ENCODE results near the gene TRIM71. TPM values are rescaled to one million over a fixed set of nuclear protein-coding genes. Genes with fewer than 3 reads are reported as not detected.

TRIM71 gene
- total RNA-seq, 1 experiment from 2014 or later, result 0.17 TPM

DNA sequence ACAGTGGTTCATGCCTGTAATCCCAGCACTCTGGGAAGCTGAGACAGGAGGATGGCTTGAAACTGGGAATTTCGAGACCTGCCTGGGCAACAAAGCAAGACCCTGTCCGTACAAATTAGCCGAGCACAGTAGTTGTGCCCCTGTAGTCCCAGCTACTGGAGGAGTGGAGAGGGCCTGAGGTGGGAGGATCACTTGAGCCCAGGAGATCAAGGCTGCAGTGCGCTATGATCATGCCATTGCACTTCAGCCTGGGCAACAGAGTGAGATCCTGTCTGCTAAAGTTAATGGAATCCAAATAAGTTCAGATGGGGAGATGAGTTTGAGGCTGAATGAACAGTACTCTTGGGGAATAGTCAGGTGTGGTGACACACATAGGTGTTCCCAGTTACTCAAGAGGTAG, 14.4 kb downstream of the TRIM71 start:
- RAD21 ChIA-PET (ENCODE audit: low non-redundant PET in 1 of 2, low total read pairs in 2 of 2, uncharacterized antibody in 2 of 2, unreplicated experiment in 2 of 2), result no interaction called here
- no peaks in the 10 kb centered on the region for H3K4me1 ChIP-seq (ENCODE audit: control insufficient read depth in 1 of 2, insufficient read depth in 2 of 2, low read length in 2 of 2)
- TF ChIP-seq SIN3A (IDR thresholded peaks at IDR 0.05; ENCODE audit: low read depth), result no peak
- no peak for TF ChIP-seq FOSL1 (IDR thresholded peaks at IDR 0.05; ENCODE audit: low read depth)
- TF ChIP-seq CBX3 (IDR thresholded peaks at IDR 0.05; ENCODE audit: low read depth), result no peak
- no peak for TF ChIP-seq EZH2phosphoT487 (IDR thresholded peaks at IDR 0.05; ENCODE audit: borderline replicate concordance)
- no peak for TF ChIP-seq ELF1 (IDR thresholded peaks at IDR 0.05; ENCODE audit: borderline replicate concordance, low read depth)
- TF ChIP-seq EZH2 (IDR thresholded peaks at IDR 0.05), result no peak
- no peak for TF ChIP-seq SRF (IDR thresholded peaks at IDR 0.05; ENCODE audit: low read depth)
- TF ChIP-seq, protein P1, sequence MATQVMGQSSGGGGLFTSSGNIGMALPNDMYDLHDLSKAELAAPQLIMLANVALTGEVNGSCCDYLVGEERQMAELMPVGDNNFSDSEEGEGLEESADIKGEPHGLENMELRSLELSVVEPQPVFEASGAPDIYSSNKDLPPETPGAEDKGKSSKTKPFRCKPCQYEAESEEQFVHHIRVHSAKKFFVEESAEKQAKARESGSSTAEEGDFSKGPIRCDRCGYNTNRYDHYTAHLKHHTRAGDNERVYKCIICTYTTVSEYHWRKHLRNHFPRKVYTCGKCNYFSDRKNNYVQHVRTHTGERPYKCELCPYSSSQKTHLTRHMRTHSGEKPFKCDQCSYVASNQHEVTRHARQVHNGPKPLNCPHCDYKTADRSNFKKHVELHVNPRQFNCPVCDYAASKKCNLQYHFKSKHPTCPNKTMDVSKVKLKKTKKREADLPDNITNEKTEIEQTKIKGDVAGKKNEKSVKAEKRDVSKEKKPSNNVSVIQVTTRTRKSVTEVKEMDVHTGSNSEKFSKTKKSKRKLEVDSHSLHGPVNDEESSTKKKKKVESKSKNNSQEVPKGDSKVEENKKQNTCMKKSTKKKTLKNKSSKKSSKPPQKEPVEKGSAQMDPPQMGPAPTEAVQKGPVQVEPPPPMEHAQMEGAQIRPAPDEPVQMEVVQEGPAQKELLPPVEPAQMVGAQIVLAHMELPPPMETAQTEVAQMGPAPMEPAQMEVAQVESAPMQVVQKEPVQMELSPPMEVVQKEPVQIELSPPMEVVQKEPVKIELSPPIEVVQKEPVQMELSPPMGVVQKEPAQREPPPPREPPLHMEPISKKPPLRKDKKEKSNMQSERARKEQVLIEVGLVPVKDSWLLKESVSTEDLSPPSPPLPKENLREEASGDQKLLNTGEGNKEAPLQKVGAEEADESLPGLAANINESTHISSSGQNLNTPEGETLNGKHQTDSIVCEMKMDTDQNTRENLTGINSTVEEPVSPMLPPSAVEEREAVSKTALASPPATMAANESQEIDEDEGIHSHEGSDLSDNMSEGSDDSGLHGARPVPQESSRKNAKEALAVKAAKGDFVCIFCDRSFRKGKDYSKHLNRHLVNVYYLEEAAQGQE (IDR thresholded peaks at IDR 0.05; ENCODE audit: low read depth), result no peak
- TF ChIP-seq ZFX (IDR thresholded peaks at IDR 0.05), result no peak
- TF ChIP-seq EGR1 (IDR thresholded peaks at IDR 0.05; ENCODE audit: low read depth), result no peak
- TF ChIP-seq, protein P2, sequence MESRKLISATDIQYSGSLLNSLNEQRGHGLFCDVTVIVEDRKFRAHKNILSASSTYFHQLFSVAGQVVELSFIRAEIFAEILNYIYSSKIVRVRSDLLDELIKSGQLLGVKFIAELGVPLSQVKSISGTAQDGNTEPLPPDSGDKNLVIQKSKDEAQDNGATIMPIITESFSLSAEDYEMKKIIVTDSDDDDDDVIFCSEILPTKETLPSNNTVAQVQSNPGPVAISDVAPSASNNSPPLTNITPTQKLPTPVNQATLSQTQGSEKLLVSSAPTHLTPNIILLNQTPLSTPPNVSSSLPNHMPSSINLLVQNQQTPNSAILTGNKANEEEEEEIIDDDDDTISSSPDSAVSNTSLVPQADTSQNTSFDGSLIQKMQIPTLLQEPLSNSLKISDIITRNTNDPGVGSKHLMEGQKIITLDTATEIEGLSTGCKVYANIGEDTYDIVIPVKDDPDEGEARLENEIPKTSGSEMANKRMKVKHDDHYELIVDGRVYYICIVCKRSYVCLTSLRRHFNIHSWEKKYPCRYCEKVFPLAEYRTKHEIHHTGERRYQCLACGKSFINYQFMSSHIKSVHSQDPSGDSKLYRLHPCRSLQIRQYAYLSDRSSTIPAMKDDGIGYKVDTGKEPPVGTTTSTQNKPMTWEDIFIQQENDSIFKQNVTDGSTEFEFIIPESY (IDR thresholded peaks at IDR 0.05; ENCODE audit: extremely low read depth, insufficient replicate concordance, low read length), result no peak
- no peak for TF ChIP-seq YY1 (IDR thresholded peaks at IDR 0.05; ENCODE audit: extremely low read depth, insufficient replicate concordance, low read depth, low read length)
- TF ChIP-seq ATF3 (IDR thresholded peaks at IDR 0.05), result no peak
- TF ChIP-seq SP1 (IDR thresholded peaks at IDR 0.05; ENCODE audit: low read depth), result no peak
- TF ChIP-seq POLR2AphosphoS5 (IDR thresholded peaks at IDR 0.05; ENCODE audit: low read depth, low read length), result no peak
- no peak for TF ChIP-seq TCF7L2 (IDR thresholded peaks at IDR 0.05; ENCODE audit: borderline replicate concordance, extremely low read depth, insufficient read depth, insufficient read length)
- TF ChIP-seq POLR2A (IDR thresholded peaks at IDR 0.05; ENCODE audit: borderline replicate concordance, extremely low read depth, insufficient read depth, insufficient read length), result no peak
- TF ChIP-seq JUND (IDR thresholded peaks at IDR 0.05), result no peak
- no peak for TF ChIP-seq CTCF (IDR thresholded peaks at IDR 0.05 in 2 of 3, conservative IDR thresholded peaks at IDR 0.05 in 1 of 3; ENCODE audit: borderline replicate concordance in 1 of 3, insufficient read depth in 1 of 3, low read depth in 2 of 3, low read length in 2 of 3)
- TF ChIP-seq, protein P3, sequence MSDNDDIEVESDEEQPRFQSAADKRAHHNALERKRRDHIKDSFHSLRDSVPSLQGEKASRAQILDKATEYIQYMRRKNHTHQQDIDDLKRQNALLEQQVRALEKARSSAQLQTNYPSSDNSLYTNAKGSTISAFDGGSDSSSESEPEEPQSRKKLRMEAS (IDR thresholded peaks at IDR 0.05), result no peak
- peaks cover 23% of the 10 kb centered on the region for H3K27me3 ChIP-seq (ENCODE audit: insufficient read depth, low read length)
- DNase-seq (ENCODE audit: low read depth, low spot score) (no peak), ATAC-seq (no peak)
- no peaks in the 10 kb centered on the region for H3K79me2 ChIP-seq (ENCODE audit: insufficient read depth, low read length)
- intact Hi-C loops (cut with micrococcal nuclease), result no loop called here
- no peak overlapping the region for H2AFZ ChIP-seq (ENCODE audit: low read depth, low read length, poor library complexity, severe bottlenecking)
- no peak overlapping the region for H3K4me2 ChIP-seq (ENCODE audit: low read length)
- no peak overlapping the region for H3K4me3 ChIP-seq (replicated peaks in 1 of 2; ENCODE audit: low read depth in 1 of 2, low read length in 2 of 2)
- no peak overlapping the region for H3K9ac ChIP-seq (ENCODE audit: low read length)
- BruUV-seq (replicated peaks), result no TSS peak
- CTCF ChIA-PET, result no interaction called here
- no peaks in the 10 kb centered on the region for H3K9me2 ChIP-seq (ENCODE audit: insufficient read depth)
- no peaks in the 10 kb centered on the region for H4K20me1 ChIP-seq (ENCODE audit: insufficient read depth)
- H3K9me3 ChIP-seq (ENCODE audit: control insufficient read depth in 1 of 2, insufficient read depth in 1 of 2, low read depth in 1 of 2, low read length in 2 of 2), result no peaks in the 10 kb centered on the region
- no peak overlapping the region for H3K27ac ChIP-seq (ENCODE audit: low read depth, low read length)
- POLR2A ChIA-PET, result no interaction called here
- no peaks in the 10 kb centered on the region for H3K36me3 ChIP-seq (ENCODE audit: control insufficient read depth in 1 of 2, insufficient read depth in 2 of 2, low read length in 2 of 2)

Data from HCT116 (cell line).